Dedifferentiated amniotic fluid mesenchymal stem cell (primary cell): Measurements from ENCODE around the gene ASTN1.

Source experiments
- DNase-seq: peaks from one replicate; pipeline ENCODE4 v3.0.0-alpha.2; 2016; ENCODE audit errors: extremely low spot score

ASTN1 gene

GRCh38 chr1:177163844-177164379, 600 bp downstream of the ASTN1 start:
- DNase-seq, result no peak

- no peak for DNase-seq
Observed at GRCh38 chr1:177162243-177162642, 2.3 kb downstream of the ASTN1 start.

GRCh38 chr1:177146499-177146898, 18.0 kb downstream of the ASTN1 start:
- no peak for DNase-seq

- DNase-seq, result no peak
Observed at GRCh38 chr1:177145106-177146070, 19.1 kb downstream of the ASTN1 start.

GRCh38 chr1:177142791-177143271, 21.7 kb downstream of the ASTN1 start:
- DNase-seq, result no peak

GRCh38 chr1:177142010-177142409, 22.5 kb downstream of the ASTN1 start:
- no peak for DNase-seq

GRCh38 chr1:177138347-177138746, 26.2 kb downstream of the ASTN1 start:
- DNase-seq, result no peak

- DNase-seq, result no peak
Observed at GRCh38 chr1:177137814-177138213, 26.7 kb downstream of the ASTN1 start.

- no peak for DNase-seq
Observed at GRCh38 chr1:177135250-177135649, 29.3 kb downstream of the ASTN1 start.

- DNase-seq, result no peak
Observed at GRCh38 chr1:177133977-177134538, 30.5 kb downstream of the ASTN1 start.

- no peak for DNase-seq
Observed at GRCh38 chr1:177132141-177132540, 32.4 kb downstream of the ASTN1 start.

GRCh38 chr1:177131723-177132122, 32.8 kb downstream of the ASTN1 start:
- no peak for DNase-seq

- DNase-seq, result no peak
Observed at GRCh38 chr1:177130451-177130945, 34.0 kb downstream of the ASTN1 start.

- DNase-seq, result no peak
Observed at GRCh38 chr1:177128665-177129281, 35.7 kb downstream of the ASTN1 start.

GRCh38 chr1:177126267-177126666, 38.2 kb downstream of the ASTN1 start:
- DNase-seq, result no peak

- no peak for DNase-seq
Observed at GRCh38 chr1:177124577-177125278, 39.8 kb downstream of the ASTN1 start.

- DNase-seq, result no peak
Observed at GRCh38 chr1:177122461-177123251, 41.9 kb downstream of the ASTN1 start.

GRCh38 chr1:177119311-177119710, 45.2 kb downstream of the ASTN1 start:
- DNase-seq, result no peak

GRCh38 chr1:177118901-177119300, 45.6 kb downstream of the ASTN1 start:
- no peak for DNase-seq

GRCh38 chr1:177116941-177117340, 47.6 kb downstream of the ASTN1 start:
- DNase-seq, result no peak
